ENCODE data around the gene TRIP4.

- no peak for TF ChIP-seq CTCF (IDR thresholded peaks at IDR 0.05)
- TF ChIP-seq POLR2A (IDR thresholded peaks at IDR 0.05): no peak
These were observed 39.2 kb upstream of the TRIP4 start for GRCh38 chr15:64348455-64348854.

All from body of pancreas (tissue), 4 donors.